Muscle of leg (tissue), 11 donors: Measurements from ENCODE around the gene ZNF747. TPM values are rescaled to one million over a fixed set of nuclear protein-coding genes. Genes with fewer than 3 reads are reported as not detected.
"Not testable (repeated sequence)": the region's sequence is repeated elsewhere in the genome, so short reads cannot be mapped to it uniquely, and the experiment has no call there.

ENCODE experiments used
- DNase-seq: peaks from one replicate; pipeline ENCODE4 v3.0.0; 2013
- H3K27ac ChIP-seq: one replicate; pipeline ENCODE4 v1.5.1; 2013; ENCODE audit warnings: mild to moderate bottlenecking, low read length, control low read depth
- H3K27me3 ChIP-seq: one replicate; pipeline ENCODE4 v1.6.1; 2013; ENCODE audit warnings: low read length; ENCODE audit not compliant: control insufficient read depth, insufficient read depth
- H3K36me3 ChIP-seq: one replicate; pipeline ENCODE4 v1.6.1; 2013; ENCODE audit warnings: low read length; ENCODE audit not compliant: control insufficient read depth, insufficient read depth
- H3K4me1 ChIP-seq: one replicate; pipeline ENCODE4 v1.6.1; 2013; ENCODE audit warnings: low read length; ENCODE audit not compliant: control insufficient read depth, insufficient read depth
- H3K4me3 ChIP-seq: one replicate; pipeline ENCODE4 v1.5.1; 2013; ENCODE audit warnings: low read length, control low read depth
- H3K9me3 ChIP-seq: replicated peaks from 2 replicates; pipeline ENCODE4 v1.6.1; 2013; ENCODE audit warnings: low read depth, low read length; ENCODE audit not compliant: control insufficient read depth
- WGBS: methylation state at CpG from one replicate; pipeline ENCODE4 v1.1.5; 2013; ENCODE audit warnings: missing lambda C conversion rate; ENCODE audit not compliant: insufficient coverage; 5-methylcytosine and 5-hydroxymethylcytosine counted together
- polyA plus RNA-seq, 8 donors: library from polyadenylated mRNA; unstranded; fragments of 120-200 nt; gene quantifications; one replicate each; pipeline versions ENCODE4 v1.2.1 to v1.2.3, GENCODE V29; 2013; ENCODE audit warnings: inconsistent platforms in 1 of 8, low replicate concordance in 1 of 8; ENCODE audit not compliant: insufficient read length in 8 of 8, insufficient read depth in 1 of 8
- total RNA-seq: library from RNA; stranded (reverse); fragments of 120-200 nt; gene quantifications from one replicate; pipeline ENCODE4 v1.2.4, GENCODE V29; 2013

Gene ZNF747
- total and polyA plus RNA-seq, 9 donors, result 5.9 to 8.2 (median 7.2) TPM

DNA sequence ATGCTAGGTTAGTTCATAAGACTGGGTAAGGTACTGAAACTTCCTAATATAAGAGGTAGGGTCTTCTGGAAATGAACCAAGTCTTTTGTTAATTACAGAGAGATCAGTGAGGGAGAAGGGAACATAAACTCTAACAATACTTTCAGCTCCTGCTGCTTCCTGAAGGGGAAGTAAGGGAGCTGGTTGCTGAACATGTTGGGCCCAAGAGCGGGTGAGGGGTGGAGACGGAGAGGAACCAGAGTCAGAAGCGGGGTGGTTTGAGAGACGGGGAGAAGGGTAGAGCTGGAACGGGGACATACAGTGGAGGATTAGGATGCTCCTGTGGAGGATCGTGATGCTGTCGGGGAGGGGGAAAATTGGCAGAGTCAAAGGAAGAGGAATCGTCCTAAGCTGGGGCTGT, 11.5 kb upstream of the ZNF747 start:
- no peak overlapping the region for H3K4me3 ChIP-seq
- no peaks in the 10 kb centered on the region for H3K9me3 ChIP-seq
- no peak overlapping the region for H3K27ac ChIP-seq
- peaks cover 4% of the 10 kb centered on the region for H3K27me3 ChIP-seq
- whole genome bisulfite sequencing, result 70% methylated on average over 8 of the region's 8 CpGs
- H3K36me3 ChIP-seq, result no peaks in the 10 kb centered on the region
- peaks cover 6% of the 10 kb centered on the region for H3K4me1 ChIP-seq
- no peak for DNase-seq

GRCh38 chr16:30543067-30543466, 8.4 kb upstream of the ZNF747 start:
- peaks cover 4% of the 10 kb centered on the region for H3K27me3 ChIP-seq
- no peak for DNase-seq
- no peaks in the 10 kb centered on the region for H3K9me3 ChIP-seq
- H3K4me1 ChIP-seq, result peaks cover 7% of the 10 kb centered on the region
- WGBS, result 68% methylated on average over 4 of the region's 5 CpGs
- H3K36me3 ChIP-seq, result no peaks in the 10 kb centered on the region
- no peak overlapping the region for H3K27ac ChIP-seq
- H3K4me3 ChIP-seq, result no peak overlapping the region

- Histone ChIP-seq H3K36me3 (no peaks in the 10 kb centered on the region), H3K9me3 (no peaks in the 10 kb centered on the region), H3K4me1 (peaks cover 7% of the 10 kb centered on the region), H3K27me3 (peaks cover 4% of the 10 kb centered on the region), H3K4me3 (no peak overlapping the region), H3K27ac (peak overlapping the region; percentile 42)
- DNase-seq, result peak; percentile 59
- 55% methylated on average over 2 of the region's 10 CpGs for WGBS
Observed at GRCh38 chr16:30541502-30542329, 7.1 kb upstream of the ZNF747 start.

- H3K27ac ChIP-seq, result peak overlapping the region; percentile 42
- not testable (repeated sequence) for H3K9me3 ChIP-seq, H3K4me1 ChIP-seq, DNase-seq, H3K4me3 ChIP-seq, H3K36me3 ChIP-seq, H3K27me3 ChIP-seq
- 70% methylated on average over 4 of the region's 9 CpGs for WGBS
Observed at GRCh38 chr16:30540916-30541464, 6.3 kb upstream of the ZNF747 start.

DNA sequence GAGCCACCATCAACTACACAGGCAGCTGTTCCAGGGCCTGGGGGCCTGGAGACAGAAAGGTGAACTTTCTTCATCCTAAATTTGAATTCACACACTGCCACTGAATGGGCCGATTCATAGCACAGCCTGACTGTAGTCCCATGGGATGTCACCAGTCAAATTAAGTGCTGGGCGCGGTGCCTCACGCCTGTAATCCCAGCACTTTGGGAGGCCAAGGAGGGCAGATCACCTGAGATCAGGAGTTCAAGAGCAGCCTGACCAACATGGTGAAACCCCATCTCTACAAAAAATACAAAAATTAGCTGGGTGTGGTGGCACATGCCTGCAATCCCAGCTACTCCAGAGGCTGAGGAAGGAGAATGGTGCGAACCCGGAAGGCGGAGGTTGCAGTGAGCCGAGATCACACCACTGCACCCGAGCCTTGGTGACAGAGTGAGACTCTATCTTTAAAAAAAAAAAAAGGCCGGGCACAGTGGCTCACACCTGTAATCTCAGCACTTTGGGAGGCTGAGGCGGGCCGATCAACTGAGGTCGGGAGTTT, 5.4 kb upstream of the ZNF747 start:
- WGBS, result 91% methylated on average over 10 of the region's 13 CpGs
- DNase-seq, H3K9me3 ChIP-seq, H3K36me3 ChIP-seq, H3K4me3 ChIP-seq, H3K27ac ChIP-seq, H3K27me3 ChIP-seq: not testable (repeated sequence)
- peaks cover 16% of the 10 kb centered on the region for H3K4me1 ChIP-seq

GRCh38 chr16:30539000-30539964, 4.6 kb upstream of the ZNF747 start:
- H3K4me1 ChIP-seq, result peaks cover 16% of the 10 kb centered on the region
- 80% methylated on average over 6 of the region's 8 CpGs for WGBS
- H3K36me3 ChIP-seq, result no peaks in the 10 kb centered on the region
- no peaks in the 10 kb centered on the region for H3K9me3 ChIP-seq
- no peak overlapping the region for H3K27ac ChIP-seq
- H3K4me3 ChIP-seq, result no peak overlapping the region
- peaks cover 4% of the 10 kb centered on the region for H3K27me3 ChIP-seq
- no peak for DNase-seq

DNA sequence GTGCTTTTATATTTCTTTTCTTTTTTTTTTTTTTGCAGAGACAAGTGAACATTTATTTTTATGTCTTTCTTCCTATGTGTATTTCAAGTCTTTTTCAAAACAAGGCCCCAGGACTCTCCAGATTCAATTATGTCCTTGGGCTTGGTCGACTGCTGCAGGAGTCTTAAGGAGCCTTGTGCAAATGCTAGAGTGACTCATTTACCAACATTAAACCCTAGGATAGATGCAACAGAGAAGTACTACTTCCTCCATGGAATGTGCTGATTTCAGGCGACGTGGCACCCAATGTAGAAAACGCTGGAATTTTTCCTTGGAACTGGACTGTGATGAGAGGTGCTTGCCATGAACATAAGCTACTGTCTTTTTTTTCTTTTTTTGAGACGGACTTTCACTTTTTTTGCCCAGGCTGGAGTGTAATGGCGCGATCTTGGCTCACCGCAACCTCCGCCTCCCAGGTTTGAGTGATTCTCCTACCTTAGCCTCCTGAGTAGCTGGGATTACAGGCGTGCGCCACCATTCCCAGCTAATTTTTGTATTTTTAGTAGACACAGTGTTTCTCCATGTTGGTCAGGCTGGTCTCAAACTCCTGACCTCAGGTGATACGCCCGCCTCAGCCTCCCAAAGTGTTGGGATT, 1.9 kb upstream of the ZNF747 start:
- not testable (repeated sequence) for DNase-seq, H3K9me3 ChIP-seq, H3K4me3 ChIP-seq, H3K27me3 ChIP-seq
- Histone ChIP-seq H3K36me3 (peaks cover 18% of the 10 kb centered on the region), H3K27ac (peak overlapping the region; percentile 98), H3K4me1 (peaks cover 26% of the 10 kb centered on the region)
- no CpG with 5 or more reads among the region's 13 CpGs for WGBS

- Histone ChIP-seq H3K9me3 (no peaks in the 10 kb centered on the region), H3K4me3 (peak overlapping the region; percentile 93), H3K27me3 (no peaks in the 10 kb centered on the region), H3K27ac (peak overlapping the region; percentile 98), H3K36me3 (peaks cover 25% of the 10 kb centered on the region), H3K4me1 (peaks cover 21% of the 10 kb centered on the region)
- WGBS, result 2% methylated on average over 7 of the region's 12 CpGs
- DNase-seq, result peak; percentile 90
Observed at GRCh38 chr16:30535777-30536190, 1.1 kb upstream of the ZNF747 start.

DNA sequence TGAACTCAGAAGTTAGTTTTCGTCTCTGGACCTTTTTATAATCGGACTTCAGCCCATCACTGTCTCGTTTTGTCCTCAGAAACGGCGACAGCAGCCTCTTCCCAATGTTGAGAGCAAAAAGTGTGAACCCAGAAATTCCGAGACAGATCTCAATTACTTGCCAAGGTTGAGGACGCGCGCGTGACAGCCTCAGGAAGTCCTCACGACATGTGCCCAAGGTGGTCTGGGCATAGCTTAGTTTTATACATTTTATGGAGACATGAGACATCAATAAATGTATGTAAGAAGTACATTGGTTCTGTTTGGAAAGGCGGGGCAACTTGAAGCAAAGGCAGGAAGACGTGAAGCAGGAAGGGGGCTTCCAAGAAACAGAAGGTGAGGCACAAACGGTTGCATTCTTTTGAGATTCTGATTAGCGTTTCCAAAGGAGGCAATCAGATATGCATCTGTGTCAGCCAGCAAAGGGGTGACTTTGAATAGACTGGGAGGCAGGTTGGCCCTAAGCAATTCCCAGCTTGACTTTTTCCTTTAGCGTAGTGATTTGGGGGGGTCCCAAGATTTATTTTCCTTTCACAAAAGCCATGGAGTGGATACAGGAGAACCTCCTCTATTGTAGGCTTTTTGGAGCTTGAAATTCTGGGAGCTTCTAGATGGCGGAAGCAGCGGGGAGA, 583 bp upstream of the ZNF747 start:
- Histone ChIP-seq H3K9me3 (no peaks in the 10 kb centered on the region), H3K4me1 (peaks cover 21% of the 10 kb centered on the region), H3K27me3 (no peaks in the 10 kb centered on the region), H3K27ac (peak overlapping the region; percentile 98), H3K4me3 (peak overlapping the region; percentile 93), H3K36me3 (peaks cover 30% of the 10 kb centered on the region)
- no peak for DNase-seq
- WGBS, result under 1% methylated on average over 13 of the region's 18 CpGs
